ENCODE results near the gene RAB7B.

GRCh38 chr1:205932776-205933175 is 70.4 kb downstream of the RAB7B start:
- TF ChIP-seq CTCF (IDR thresholded peaks at IDR 0.05) (no peak), POLR2A (IDR thresholded peaks at IDR 0.05) (no peak)

All from right lobe of liver (tissue), 4 donors.